SK-N-MC (cell line): ENCODE measurements around the gene PCBP3.
A peak's percentile ranks its signal among the peaks of the same experiment; 100 is the strongest.

Experiments
- DNase-seq: peaks from one replicate; pipeline ENCODE4 v3.0.0-alpha.2; 2011; ENCODE audit warnings: low read depth, low spot score
- H3K27ac ChIP-seq: fragments of 200-600 bp; sonication (generic); 2 replicates; pipeline ENCODE4 v1.5.1; 2016; ENCODE audit warnings: mixed run types
- H3K36me3 ChIP-seq: fragments of 200-600 bp; sonication (generic); 2 replicates; pipeline ENCODE4 v1.6.1; 2017; ENCODE audit warnings: antibody characterized with exemption, low read length, mixed read lengths; ENCODE audit not compliant: insufficient read depth
- H3K4me3 ChIP-seq: fragments of 200-600 bp; sonication (generic); 2 replicates; pipeline ENCODE4 v1.5.1; 2016
- H3K9ac ChIP-seq: fragments of 200-600 bp; sonication (generic); 2 replicates; pipeline ENCODE4 v1.8.0; 2017; ENCODE audit warnings: mixed run types, mixed read lengths; ENCODE audit not compliant: insufficient read length
- H3K9me3 ChIP-seq: fragments of 200-600 bp; sonication (generic); 2 replicates; pipeline ENCODE4 v1.6.1; 2017; ENCODE audit warnings: low read depth, mild to moderate bottlenecking, antibody characterized with exemption, low read length, moderate library complexity, mixed read lengths
- EZH2 ChIP-seq: fragments of 200-600 bp; sonication (generic); IDR thresholded peaks from one replicate; pipeline ENCODE4 v1.6.1; 2017; ENCODE audit warnings: antibody characterized with exemption
- FOXP2 ChIP-seq: optimal IDR thresholded peaks from 2 replicates; pipeline ENCODE3; 2011; ENCODE audit warnings: mild to moderate bottlenecking, moderate library complexity; ENCODE audit not compliant: insufficient read depth; ENCODE audit errors: extremely low read length, control extremely low read depth
- POLR2AphosphoS5 ChIP-seq: IDR thresholded peaks from 2 replicates; pipeline ENCODE4 v1.6.1; 2012; ENCODE audit warnings: mild to moderate bottlenecking, low read depth, low read length, borderline replicate concordance

The PCBP3 gene

GRCh38 chr21:45927032-45927431 lies 283.5 kb downstream of the PCBP3 start:
- no peaks in the 10 kb centered on the region for H3K36me3 ChIP-seq
- no peak overlapping the region for H3K9ac ChIP-seq
- TF ChIP-seq EZH2 (no peak), POLR2AphosphoS5 (no peak), FOXP2 (no peak)
- H3K4me3 ChIP-seq: no peak overlapping the region
- H3K9me3 ChIP-seq: no peaks in the 10 kb centered on the region
- no peak for DNase-seq
- H3K27ac ChIP-seq: peak overlapping the region; percentile 50; the same call in 1 of the 2 replicates

GRCh38 chr21:45927851-45928850 lies 284.6 kb downstream of the PCBP3 start:
- H3K9ac ChIP-seq: no peak overlapping the region
- no peaks in the 10 kb centered on the region for H3K36me3 ChIP-seq
- H3K27ac ChIP-seq: no peak overlapping the region

GRCh38 chr21:45929449-45929848 lies 285.9 kb downstream of the PCBP3 start:
- Histone ChIP-seq H3K36me3 (no peaks in the 10 kb centered on the region), H3K27ac (no peak overlapping the region), H3K9me3 (no peaks in the 10 kb centered on the region), H3K4me3 (no peak overlapping the region), H3K9ac (no peak overlapping the region)
- TF ChIP-seq FOXP2: no peak
- no peak for TF ChIP-seq POLR2AphosphoS5
- TF ChIP-seq EZH2: no peak
- DNase-seq: no peak

More at GRCh38 chr21:45927851-45928850, 284.6 kb downstream of the PCBP3 start:
- no peaks in the 10 kb centered on the region for H3K9me3 ChIP-seq
- DNase-seq: no peak
- no peak overlapping the region for H3K4me3 ChIP-seq
- TF ChIP-seq EZH2 (no peak), POLR2AphosphoS5 (no peak), FOXP2 (no peak)

- no peaks in the 10 kb centered on the region for H3K36me3 ChIP-seq
- no peak for TF ChIP-seq EZH2
- no peak overlapping the region for H3K9ac ChIP-seq
- H3K9me3 ChIP-seq: no peaks in the 10 kb centered on the region
- H3K27ac ChIP-seq: no peak overlapping the region
- DNase-seq: no peak
- H3K4me3 ChIP-seq: no peak overlapping the region
Measured at GRCh38 chr21:45930231-45930760, 286.8 kb downstream of the PCBP3 start.

GRCh38 chr21:45930792-45931191 lies 287.3 kb downstream of the PCBP3 start:
- no peak for TF ChIP-seq FOXP2
- TF ChIP-seq POLR2AphosphoS5: no peak
- TF ChIP-seq EZH2: no peak
- no peak for DNase-seq
- H3K27ac ChIP-seq: no peak overlapping the region
- H3K9me3 ChIP-seq: no peaks in the 10 kb centered on the region
- no peak overlapping the region for H3K9ac ChIP-seq
- no peak overlapping the region for H3K4me3 ChIP-seq
- no peaks in the 10 kb centered on the region for H3K36me3 ChIP-seq

GRCh38 chr21:45931397-45931969 lies 288.0 kb downstream of the PCBP3 start:
- Histone ChIP-seq H3K9ac (no peak overlapping the region), H3K9me3 (no peaks in the 10 kb centered on the region), H3K4me3 (no peak overlapping the region), H3K36me3 (no peaks in the 10 kb centered on the region), H3K27ac (no peak overlapping the region)
- DNase-seq: no peak
- TF ChIP-seq FOXP2 (no peak), EZH2 (no peak), POLR2AphosphoS5 (no peak)

GRCh38 chr21:45932922-45933502 lies 289.5 kb downstream of the PCBP3 start:
- H3K4me3 ChIP-seq: no peak overlapping the region
- H3K36me3 ChIP-seq: no peaks in the 10 kb centered on the region
- no peak for TF ChIP-seq FOXP2
- no peak for TF ChIP-seq POLR2AphosphoS5
- TF ChIP-seq EZH2: no peak
- H3K27ac ChIP-seq: no peak overlapping the region
- no peak for DNase-seq
- H3K9ac ChIP-seq: no peak overlapping the region
- H3K9me3 ChIP-seq: no peaks in the 10 kb centered on the region

GRCh38 chr21:45934085-45934484 lies 290.6 kb downstream of the PCBP3 start:
- Histone ChIP-seq H3K36me3 (no peaks in the 10 kb centered on the region), H3K9me3 (no peaks in the 10 kb centered on the region), H3K27ac (no peak overlapping the region), H3K9ac (no peak overlapping the region), H3K4me3 (no peak overlapping the region)
- DNase-seq: no peak
- TF ChIP-seq EZH2 (no peak), FOXP2 (no peak)
